OCI-LY7 (cell line): ENCODE results near the gene FCRL2.

Experiments
- CTCF ChIP-seq: fragments of 200-600 bp; sonication (generic); conservative IDR thresholded peaks from 2 replicates; pipeline ENCODE4 v1.5.1; 2014; ENCODE audit warnings: mild to moderate bottlenecking, antibody characterized with exemption, low read length, moderate library complexity, mixed read lengths
- EZH2phosphoT487 ChIP-seq: fragments of 200-600 bp; sonication (generic); IDR thresholded peaks from 2 replicates; pipeline ENCODE4 v1.6.1; 2018; ENCODE audit warnings: low read depth, borderline replicate concordance, mild to moderate bottlenecking, mixed run types, antibody characterized with exemption, low read length, moderate library complexity, mixed read lengths

- no peak for TF ChIP-seq CTCF
- TF ChIP-seq EZH2phosphoT487, result no peak
These were observed 43.4 kb upstream of the FCRL2 start for GRCh38 chr1:157820299-157820698.
